Heart left ventricle (tissue), 13 donors: ENCODE data around the gene CBY1.

Experiments used
- CTCF ChIP-seq, 12 donors: fragments of 200-600 bp; sonication (generic) in 4 of 12; IDR thresholded peaks; one replicate each; pipeline versions ENCODE4 v1.5.0 to v1.8.0; 2018 to 2022; ENCODE audit warnings: antibody characterized with exemption in 12 of 12, mild to moderate bottlenecking in 5 of 12
- POLR2A ChIP-seq, 2 donors: fragments of 450-650 bp; IDR thresholded peaks; one replicate each; pipeline ENCODE4 v1.6.1; 2017; ENCODE audit warnings: antibody characterized with exemption in 2 of 2, mild to moderate bottlenecking in 2 of 2, moderate library complexity in 2 of 2
- donor health status: ischemic (EF 13 %, LVEDD 7.1; RV severe dilation, severe dysfunction).
- donor health status: DM: no; HTN: yes; CAD: no.
- donor health status: DM: no; HTN: no; CAD: no.
- donor health status: ischemic (EF 25% LVEDD 6.9; RV normal size, moderate dysfunction).
- donor health status: ischemic (EF 25% LVEDD 5.7; RV mildly dilated, moderate dysfunction).
- donor health status: ischemic (EF 35%, LVEDD 5.7; RV mildly dilated, moderate dysfunction).
- donor health status: nonischemic (EF 11% LVEDD 7.7; RV severe dilation, severe dysfunction).
- donor health status: DM: yes; HTN: yes; CAD: no.
- donor health status: PGD.
- donor health status: ischemic (EF 29% LVEDD 5.4; RV normal size, mild dysfunction).
- donor health status: nonischemic (EF 23%, LVEDD 6.1; RV moderate dilation, normal function).

GRCh38 chr22:38638216-38638615 lies 18.2 kb upstream of the CBY1 start:
- no peak for TF ChIP-seq POLR2A (IDR thresholded peaks at IDR 0.05)
- TF ChIP-seq CTCF (IDR thresholded peaks at IDR 0.05): no peak
